Mucosa of descending colon (tissue), 3 donors: ENCODE data around the gene ABHD16A. TPM values are rescaled to one million over a fixed set of nuclear protein-coding genes. Genes with fewer than 3 reads are reported as not detected.
A peak's percentile ranks its signal among the peaks of the same experiment; 100 is the strongest.

ENCODE experiments used
- ATAC-seq: fragments of 200-7000 bp; cut with Tn5 transposase; one replicate; pipeline ENCODE4 v1.9.1; 2020; ENCODE audit warnings: mild to moderate bottlenecking, moderate library complexity
- DNase-seq, 3 donors: peaks; one replicate each; pipeline ENCODE4 v3.0.0-alpha.2; 2020
- H3K36me3 ChIP-seq: fragments of 200-600 bp; one replicate; pipeline ENCODE4 v1.8.0; 2021; ENCODE audit warnings: low read depth, mild to moderate bottlenecking
- H3K4me1 ChIP-seq: fragments of 200-600 bp; one replicate; pipeline ENCODE4 v1.8.0; 2021; ENCODE audit warnings: low read depth, mild to moderate bottlenecking
- H3K4me3 ChIP-seq: fragments of 200-600 bp; one replicate; pipeline ENCODE4 v1.8.0; 2021; ENCODE audit warnings: mild to moderate bottlenecking
- H3K9me3 ChIP-seq: fragments of 200-600 bp; one replicate; pipeline ENCODE4 v1.8.0; 2021; ENCODE audit warnings: mild to moderate bottlenecking
- intact Hi-C, 2 donors: fragments of 100-400 bp; cut with DNase I in 1 of 2; cut with micrococcal nuclease in 1 of 2; formaldehyde crosslinking; loops; one replicate each; pipeline versions ENCODE4 v1.11.0 to v1.11.1; 2022; cut with DNase I, micrococcal nuclease
- long read RNA-seq, 2 donors: library from polyadenylated mRNA; unstranded; transcript quantifications; one replicate each; pipeline ENCODE4 v2.0.0, GENCODE V29; 2019 to 2021
- total RNA-seq, 3 donors: library from RNA; stranded (reverse); fragmentation: NEBNext Ultra II Directional in 2 of 3; extraction: Animal tissue kit (Norgen Biotek cat#: 25700) in 2 of 3; gene quantifications; one replicate each; pipeline versions ENCODE4 v1.2.1 to v1.2.4, GENCODE V29; 2021 to 2023
- TF ChIP-seq, protein P1 (sequence below): fragments of 200-600 bp; IDR thresholded peaks from one replicate; pipeline ENCODE4 v1.8.0; 2022; ENCODE audit warnings: antibody characterized with exemption, mild to moderate bottlenecking
- donor health status: DM: no; HTN: no; CAD: no; lungs with moderate emphysema.
- donor health status: DM: no; HTN: no; CAD: no.
- donor health status: DM: no; HTN: yes; CAD: no.

Gene ABHD16A
- 10 to 100 TPM; 55.3 to 69.4 (median 68.4) TPM for total RNA-seq
- long read RNA-seq, donor 1, transcript ABHD16A-201 (20 exons, 2,103 nt), result major isoform, 111 of 143 reads
- long read RNA-seq, donor 1, partial matches to known transcripts, result 18 of 143 reads
- long read RNA-seq, donor 1, other reads (novel, unspliced or antisense), result 12 of 143 reads
- long read RNA-seq, donor 2, transcript ABHD16A-201 (20 exons, 2,103 nt), result major isoform, 47 of 53 reads
- long read RNA-seq, donor 2, partial matches to known transcripts, result 0 of 53 reads
- long read RNA-seq, donor 2, other reads (novel, unspliced or antisense), result 5 of 53 reads

DNA sequence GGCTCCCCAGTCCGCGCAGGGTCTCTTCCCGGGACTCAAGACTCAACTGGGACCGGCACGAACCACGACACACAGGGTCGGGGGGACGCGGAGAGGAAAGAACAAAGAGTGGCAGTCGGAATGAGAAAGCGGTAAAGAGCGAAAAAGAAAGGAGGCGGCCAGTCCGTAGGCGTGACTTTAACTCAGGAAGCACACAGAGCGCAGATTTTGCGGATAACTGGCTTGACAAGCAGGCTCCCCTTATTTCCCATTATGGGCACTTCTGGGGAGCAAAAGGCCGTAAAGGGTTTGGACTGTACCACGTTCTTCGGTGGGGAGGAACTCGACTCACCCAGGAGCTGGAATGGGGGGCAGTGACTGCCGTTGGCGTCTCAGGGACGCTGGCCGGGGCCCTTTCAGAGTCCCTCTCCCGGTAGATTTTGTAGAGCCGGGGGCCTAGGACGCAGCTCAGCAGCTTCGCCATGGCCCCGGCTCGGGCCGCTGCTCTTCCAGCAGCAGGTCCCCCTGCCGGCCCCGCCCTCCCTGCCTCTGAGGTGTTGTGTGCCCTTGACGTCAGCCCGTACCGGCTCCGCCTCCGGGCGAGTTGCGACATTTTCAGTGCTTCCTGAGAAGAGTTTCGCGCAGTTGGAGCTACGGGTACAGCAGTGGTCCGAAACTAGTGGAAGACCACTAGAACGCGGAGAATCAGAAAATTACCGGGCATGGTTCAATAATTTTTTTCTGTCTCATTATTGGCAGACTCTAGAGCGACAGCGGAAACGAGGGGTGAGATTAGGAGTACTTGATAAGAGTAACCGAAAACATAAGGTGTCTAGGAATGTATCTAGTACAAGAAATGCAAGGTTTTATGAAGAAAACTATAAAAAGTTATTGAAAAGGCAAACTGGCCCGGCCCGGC is at the start of gene ABHD16A:
ABHD16A (minus strand) TSS at position 506 of the 898 bp plus-strand sequence; CDS start at position 463, 43 bp downstream.
- no peaks in the 10 kb centered on the region for H3K9me3 ChIP-seq
- no peaks in the 10 kb centered on the region for H3K36me3 ChIP-seq
- ATAC-seq, result peak; percentile 98
- intact Hi-C loops, result no loop called here
- DNase-seq, result peak; percentile 98 to 100 (median 99)
- H3K4me1 ChIP-seq, result peaks cover 20% of the 10 kb centered on the region
- TF ChIP-seq, protein P1, sequence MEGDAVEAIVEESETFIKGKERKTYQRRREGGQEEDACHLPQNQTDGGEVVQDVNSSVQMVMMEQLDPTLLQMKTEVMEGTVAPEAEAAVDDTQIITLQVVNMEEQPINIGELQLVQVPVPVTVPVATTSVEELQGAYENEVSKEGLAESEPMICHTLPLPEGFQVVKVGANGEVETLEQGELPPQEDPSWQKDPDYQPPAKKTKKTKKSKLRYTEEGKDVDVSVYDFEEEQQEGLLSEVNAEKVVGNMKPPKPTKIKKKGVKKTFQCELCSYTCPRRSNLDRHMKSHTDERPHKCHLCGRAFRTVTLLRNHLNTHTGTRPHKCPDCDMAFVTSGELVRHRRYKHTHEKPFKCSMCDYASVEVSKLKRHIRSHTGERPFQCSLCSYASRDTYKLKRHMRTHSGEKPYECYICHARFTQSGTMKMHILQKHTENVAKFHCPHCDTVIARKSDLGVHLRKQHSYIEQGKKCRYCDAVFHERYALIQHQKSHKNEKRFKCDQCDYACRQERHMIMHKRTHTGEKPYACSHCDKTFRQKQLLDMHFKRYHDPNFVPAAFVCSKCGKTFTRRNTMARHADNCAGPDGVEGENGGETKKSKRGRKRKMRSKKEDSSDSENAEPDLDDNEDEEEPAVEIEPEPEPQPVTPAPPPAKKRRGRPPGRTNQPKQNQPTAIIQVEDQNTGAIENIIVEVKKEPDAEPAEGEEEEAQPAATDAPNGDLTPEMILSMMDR, result no peak
- peak within 1 kb of the TSS; percentile 87 for H3K4me3 ChIP-seq

DNA sequence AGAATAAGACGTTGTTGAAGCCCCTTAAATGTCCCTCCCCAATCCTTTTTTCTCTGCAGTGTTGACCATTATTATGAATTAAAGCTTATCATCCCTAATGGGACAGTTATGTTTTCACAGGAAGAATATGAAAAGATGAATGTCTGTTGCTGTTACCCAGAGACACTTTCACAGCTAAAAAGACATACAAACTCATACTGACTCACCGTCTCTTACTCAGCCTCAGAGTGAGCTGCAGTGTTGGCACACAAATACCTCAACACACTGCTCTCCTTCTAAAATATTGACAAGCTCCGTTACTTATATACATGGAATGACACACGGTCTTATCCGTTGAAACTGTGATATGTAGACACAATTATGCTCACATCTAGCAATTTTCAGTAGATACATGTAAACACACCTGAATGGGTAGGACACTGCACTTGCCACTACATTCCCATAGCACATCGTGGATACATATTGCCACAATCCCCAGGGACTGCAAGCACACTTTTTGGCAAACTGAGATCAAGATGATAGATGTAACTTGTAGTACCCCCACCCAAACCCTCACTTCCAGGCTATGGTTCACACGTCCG is 49.7 kb upstream of the ABHD16A start:
- TF ChIP-seq, protein P1, result no peak

DNA sequence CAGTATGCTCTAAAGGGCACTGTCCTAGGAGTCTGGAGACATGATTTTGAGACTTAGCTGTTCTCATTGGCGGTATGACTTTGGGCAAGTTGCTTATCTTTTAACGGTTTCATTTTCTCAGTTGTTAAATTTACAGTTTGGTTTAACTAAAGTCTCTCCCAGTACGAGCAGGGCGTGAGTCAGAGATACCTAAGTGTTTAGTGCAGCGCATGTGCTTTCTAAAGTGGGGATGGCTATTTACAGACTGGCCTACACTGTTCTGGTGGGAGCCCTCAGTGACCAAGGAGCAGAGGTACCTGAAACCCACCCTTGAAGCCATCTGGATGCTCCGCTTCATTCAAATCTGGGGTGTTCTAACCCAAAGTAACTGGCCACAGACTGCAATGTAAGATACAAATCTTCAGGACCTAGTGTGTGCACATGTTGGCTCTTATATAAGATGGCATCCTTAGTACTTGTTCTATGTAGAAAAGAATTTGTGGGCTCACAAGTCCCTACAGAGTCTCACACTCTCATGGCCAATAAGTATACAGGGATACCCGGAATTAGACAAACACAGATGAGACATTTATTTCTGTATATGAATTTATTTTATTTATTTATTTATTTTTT is 47.4 kb upstream of the ABHD16A start:
- TF ChIP-seq, protein P1, result no peak
- H3K4me3 ChIP-seq, result no peak overlapping the region
- no peaks in the 10 kb centered on the region for H3K4me1 ChIP-seq
- intact Hi-C loops, result no loop called here
- DNase-seq (no peak), ATAC-seq (no peak)
- no peaks in the 10 kb centered on the region for H3K9me3 ChIP-seq
- no peaks in the 10 kb centered on the region for H3K36me3 ChIP-seq

More for the DNA sequence above, 49.7 kb upstream of the ABHD16A start:
- ATAC-seq (no peak), DNase-seq (no peak)
- Histone ChIP-seq H3K4me3 (no peak overlapping the region), H3K9me3 (no peaks in the 10 kb centered on the region), H3K36me3 (no peaks in the 10 kb centered on the region), H3K4me1 (no peaks in the 10 kb centered on the region)
- intact Hi-C loops, result no loop called here

DNA sequence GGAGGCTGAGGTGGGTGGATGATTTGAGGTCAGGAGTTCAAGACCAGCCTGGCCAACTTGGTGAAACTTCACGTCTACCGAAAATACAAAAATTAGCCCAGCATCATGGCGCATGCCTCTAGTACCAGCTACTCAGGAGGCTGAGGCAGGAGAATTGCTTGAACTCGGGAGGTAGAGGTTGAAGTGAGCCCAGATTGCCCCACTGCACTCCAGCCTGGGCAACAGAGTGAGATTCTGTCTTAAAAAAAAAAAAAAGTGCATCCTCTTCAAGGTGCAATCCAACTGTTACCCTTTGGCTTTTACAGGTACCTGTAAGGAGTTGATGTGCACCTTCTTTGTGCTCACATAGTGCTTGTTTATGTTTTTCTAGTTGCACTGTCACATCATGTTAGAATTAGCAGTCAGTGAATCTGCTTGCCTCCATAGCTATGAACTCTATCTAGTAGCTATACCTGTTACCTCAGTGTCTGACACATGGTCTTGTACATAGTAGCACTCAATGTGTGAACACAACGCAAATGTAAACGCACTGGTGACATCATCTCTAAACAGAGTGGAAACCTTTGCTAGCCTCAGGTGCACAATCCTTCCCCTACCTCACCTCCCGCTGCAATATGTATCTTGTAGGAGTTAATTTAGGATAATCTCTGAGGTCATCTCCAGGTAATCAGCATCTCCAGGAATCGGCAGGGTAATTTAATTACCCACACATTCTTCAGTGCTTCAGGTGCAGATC is 46.3 kb upstream of the ABHD16A start:
- H3K4me3 ChIP-seq, result no peak overlapping the region
- intact Hi-C loops, result no loop called here
- TF ChIP-seq, protein P1, result no peak
- ATAC-seq (no peak), DNase-seq (no peak)
- no peaks in the 10 kb centered on the region for H3K9me3 ChIP-seq
- no peaks in the 10 kb centered on the region for H3K36me3 ChIP-seq
- no peaks in the 10 kb centered on the region for H3K4me1 ChIP-seq

DNA sequence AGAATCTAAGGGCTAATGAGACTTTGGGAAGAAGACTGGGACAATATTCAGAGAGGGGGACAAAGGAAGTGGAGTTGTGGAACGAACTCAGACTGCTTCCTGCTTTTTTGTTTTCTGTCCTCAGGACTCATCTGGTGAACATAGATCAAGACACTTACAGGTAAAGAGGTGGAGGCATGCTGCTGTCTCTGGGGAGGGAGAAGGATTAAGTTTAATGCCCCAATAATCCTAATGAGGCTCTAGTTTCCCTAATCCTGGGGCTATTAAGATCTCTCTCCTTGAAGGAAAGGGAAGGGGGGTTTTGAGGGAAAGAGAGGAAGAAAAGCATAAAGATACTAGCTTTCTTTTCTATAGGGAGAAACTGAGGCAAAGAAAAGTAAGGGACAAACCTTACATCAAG is 41.3 kb upstream of the ABHD16A start:
- no peaks in the 10 kb centered on the region for H3K36me3 ChIP-seq
- no peak overlapping the region for H3K4me3 ChIP-seq
- ATAC-seq (no peak), DNase-seq (no peak)
- TF ChIP-seq, protein P1, result no peak
- H3K9me3 ChIP-seq, result no peaks in the 10 kb centered on the region
- peaks cover 5% of the 10 kb centered on the region for H3K4me1 ChIP-seq
- intact Hi-C loops, result no loop called here
